ENCODE data around the gene KPNB1. TPM values are rescaled to one million over a fixed set of nuclear protein-coding genes. Genes with fewer than 3 reads are reported as not detected.

The KPNB1 gene
- total RNA-seq, 1 donor from 2014 or later = 491 TPM

GRCh38 chr17:47665655-47666054, 15.9 kb downstream of the KPNB1 start:
- Histone ChIP-seq H4K20me1 (ENCODE audit: insufficient read depth, low read length) (peaks cover 81% of the 10 kb centered on the region), H3K27me3 (ENCODE audit: insufficient read depth, low read length) (no peaks in the 10 kb centered on the region), H3K4me3 (ENCODE audit: insufficient read depth, low read depth, low read length) (no peak overlapping the region), H3K4me1 (ENCODE audit: insufficient read depth, low read length) (no peaks in the 10 kb centered on the region), H3K9ac (ENCODE audit: low read length) (no peak overlapping the region), H3K36me3 (ENCODE audit: insufficient read depth, low read length) (peaks cover 85% of the 10 kb centered on the region), H3K4me2 (ENCODE audit: low read length) (no peak overlapping the region), H3K79me2 (ENCODE audit: insufficient read depth, low read length) (peaks cover 48% of the 10 kb centered on the region), H2AFZ (ENCODE audit: low read depth, low read length) (no peak overlapping the region), H3K27ac (ENCODE audit: low read depth, low read length) (no peak overlapping the region), H3K9me3 (ENCODE audit: insufficient read depth, low read depth, low read length) (no peaks in the 10 kb centered on the region)
- no peak overlapping the region for H3K27ac Mint-ChIP-seq (ENCODE audit: unreplicated experiment)
- H3K9me3 Mint-ChIP-seq (ENCODE audit: unreplicated experiment) = no peaks in the 10 kb centered on the region
- H3K4me1 Mint-ChIP-seq (ENCODE audit: low read depth, unreplicated experiment) = peaks cover 9% of the 10 kb centered on the region
- H3K4me3 Mint-ChIP-seq (ENCODE audit: unreplicated experiment) = no peak overlapping the region
- no peak for FAIRE-seq
- DNase-seq (ENCODE audit: low read depth) = no peak
- TF ChIP-seq EZH2 (IDR thresholded peaks at IDR 0.05; ENCODE audit: insufficient read depth, low read length) = no peak
- TF ChIP-seq CTCF (IDR thresholded peaks at IDR 0.05; ENCODE audit: insufficient read depth, low read depth, low read length) = no peak
- peaks cover 24% of the 10 kb centered on the region for H3K36me3 Mint-ChIP-seq (ENCODE audit: low read depth, unreplicated experiment)
- no peaks in the 10 kb centered on the region for H3K27me3 Mint-ChIP-seq (ENCODE audit: low read depth, unreplicated experiment)

GRCh38 chr17:47669081-47669480, 19.4 kb downstream of the KPNB1 start:
- DNase-seq (ENCODE audit: low read depth) (no peak), FAIRE-seq (no peak)
- no peaks in the 10 kb centered on the region for H3K9me3 ChIP-seq (ENCODE audit: insufficient read depth, low read depth, low read length)
- no peak overlapping the region for H3K4me3 Mint-ChIP-seq (ENCODE audit: unreplicated experiment)
- H3K4me2 ChIP-seq (ENCODE audit: low read length) = no peak overlapping the region
- H3K36me3 ChIP-seq (ENCODE audit: insufficient read depth, low read length) = peaks cover 85% of the 10 kb centered on the region
- no peak overlapping the region for H3K27ac Mint-ChIP-seq (ENCODE audit: unreplicated experiment)
- H3K27me3 ChIP-seq (ENCODE audit: insufficient read depth, low read length) = no peaks in the 10 kb centered on the region
- H2AFZ ChIP-seq (ENCODE audit: low read depth, low read length) = no peak overlapping the region
- peaks cover 50% of the 10 kb centered on the region for H3K79me2 ChIP-seq (ENCODE audit: insufficient read depth, low read length)
- no peak overlapping the region for H3K9ac ChIP-seq (ENCODE audit: low read length)
- TF ChIP-seq EZH2 (IDR thresholded peaks at IDR 0.05; ENCODE audit: insufficient read depth, low read length) (no peak), CTCF (IDR thresholded peaks at IDR 0.05; ENCODE audit: insufficient read depth, low read depth, low read length) (no peak)
- peaks cover 9% of the 10 kb centered on the region for H3K4me1 Mint-ChIP-seq (ENCODE audit: low read depth, unreplicated experiment)
- no peaks in the 10 kb centered on the region for H3K27me3 Mint-ChIP-seq (ENCODE audit: low read depth, unreplicated experiment)
- peaks cover 29% of the 10 kb centered on the region for H3K36me3 Mint-ChIP-seq (ENCODE audit: low read depth, unreplicated experiment)
- no peak overlapping the region for H3K27ac ChIP-seq (ENCODE audit: low read depth, low read length)
- H3K9me3 Mint-ChIP-seq (ENCODE audit: unreplicated experiment) = no peaks in the 10 kb centered on the region
- H3K4me1 ChIP-seq (ENCODE audit: insufficient read depth, low read length) = no peaks in the 10 kb centered on the region
- peaks cover 77% of the 10 kb centered on the region for H4K20me1 ChIP-seq (ENCODE audit: insufficient read depth, low read length)
- H3K4me3 ChIP-seq (ENCODE audit: insufficient read depth, low read depth, low read length) = no peak overlapping the region

- Histone ChIP-seq H3K27ac (ENCODE audit: low read depth, low read length) (no peak overlapping the region), H3K36me3 (ENCODE audit: insufficient read depth, low read length) (peaks cover 86% of the 10 kb centered on the region), H3K27me3 (ENCODE audit: insufficient read depth, low read length) (no peaks in the 10 kb centered on the region), H3K9ac (ENCODE audit: low read length) (no peak overlapping the region), H3K4me1 (ENCODE audit: insufficient read depth, low read length) (no peaks in the 10 kb centered on the region), H3K79me2 (ENCODE audit: insufficient read depth, low read length) (peaks cover 47% of the 10 kb centered on the region), H4K20me1 (ENCODE audit: insufficient read depth, low read length) (peaks cover 77% of the 10 kb centered on the region), H2AFZ (ENCODE audit: low read depth, low read length) (no peak overlapping the region), H3K9me3 (ENCODE audit: insufficient read depth, low read depth, low read length) (no peaks in the 10 kb centered on the region), H3K4me2 (ENCODE audit: low read length) (no peak overlapping the region), H3K4me3 (ENCODE audit: insufficient read depth, low read depth, low read length) (no peak overlapping the region)
- no peak overlapping the region for H3K4me3 Mint-ChIP-seq (ENCODE audit: unreplicated experiment)
- DNase-seq (ENCODE audit: low read depth) (no peak), FAIRE-seq (no peak)
- H3K9me3 Mint-ChIP-seq (ENCODE audit: unreplicated experiment) = no peaks in the 10 kb centered on the region
- H3K36me3 Mint-ChIP-seq (ENCODE audit: low read depth, unreplicated experiment) = peaks cover 26% of the 10 kb centered on the region
- H3K27ac Mint-ChIP-seq (ENCODE audit: unreplicated experiment) = no peak overlapping the region
- peaks cover 9% of the 10 kb centered on the region for H3K4me1 Mint-ChIP-seq (ENCODE audit: low read depth, unreplicated experiment)
- H3K27me3 Mint-ChIP-seq (ENCODE audit: low read depth, unreplicated experiment) = no peaks in the 10 kb centered on the region
- TF ChIP-seq CTCF (IDR thresholded peaks at IDR 0.05; ENCODE audit: insufficient read depth, low read depth, low read length) (no peak), EZH2 (IDR thresholded peaks at IDR 0.05; ENCODE audit: insufficient read depth, low read length) (no peak)
Measured at GRCh38 chr17:47670064-47670463, 20.3 kb downstream of the KPNB1 start.
